Heart left ventricle (tissue), 13 donors: Measurements from ENCODE around the gene HS3ST5.

Experiments
- POLR2A ChIP-seq, 2 donors: fragments of 450-650 bp; IDR thresholded peaks; one replicate each; pipeline ENCODE4 v1.6.1; 2017; ENCODE audit warnings: antibody characterized with exemption in 2 of 2, mild to moderate bottlenecking in 2 of 2, moderate library complexity in 2 of 2
- TF ChIP-seq, protein P1 (sequence below), 12 donors: fragments of 200-600 bp; sonication (generic) in 4 of 12; IDR thresholded peaks; one replicate each; pipeline versions ENCODE4 v1.5.0 to v1.8.0; 2018 to 2022; ENCODE audit warnings: antibody characterized with exemption in 12 of 12, mild to moderate bottlenecking in 5 of 12
- donor health status: ischemic (EF 13 %, LVEDD 7.1; RV severe dilation, severe dysfunction).
- donor health status: DM: no; HTN: yes; CAD: no.
- donor health status: DM: no; HTN: no; CAD: no.
- donor health status: ischemic (EF 25% LVEDD 6.9; RV normal size, moderate dysfunction).
- donor health status: ischemic (EF 25% LVEDD 5.7; RV mildly dilated, moderate dysfunction).
- donor health status: ischemic (EF 35%, LVEDD 5.7; RV mildly dilated, moderate dysfunction).
- donor health status: nonischemic (EF 11% LVEDD 7.7; RV severe dilation, severe dysfunction).
- donor health status: DM: yes; HTN: yes; CAD: no.
- donor health status: PGD.
- donor health status: ischemic (EF 29% LVEDD 5.4; RV normal size, mild dysfunction).
- donor health status: nonischemic (EF 23%, LVEDD 6.1; RV moderate dilation, normal function).

DNA sequence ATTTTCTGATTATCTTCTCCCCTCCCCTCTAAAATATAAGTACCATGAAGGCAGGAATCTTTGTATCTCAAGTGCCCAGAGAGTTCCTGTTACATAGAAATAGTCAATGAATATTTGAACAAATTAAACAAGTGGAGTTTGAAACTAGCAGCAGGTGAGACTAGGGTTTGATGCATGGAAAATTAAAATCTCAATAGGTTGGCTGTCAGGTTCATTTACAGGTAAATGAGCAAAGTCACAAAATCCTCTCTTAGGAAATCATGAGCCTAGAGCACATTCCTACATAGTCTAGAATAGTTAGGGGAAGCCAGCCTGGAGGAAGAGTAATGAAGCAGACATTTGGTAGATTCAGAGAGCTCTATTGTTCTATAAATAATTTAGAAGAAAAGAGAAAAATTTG, 140.4 kb downstream of the HS3ST5 start:
- TF ChIP-seq, protein P1, sequence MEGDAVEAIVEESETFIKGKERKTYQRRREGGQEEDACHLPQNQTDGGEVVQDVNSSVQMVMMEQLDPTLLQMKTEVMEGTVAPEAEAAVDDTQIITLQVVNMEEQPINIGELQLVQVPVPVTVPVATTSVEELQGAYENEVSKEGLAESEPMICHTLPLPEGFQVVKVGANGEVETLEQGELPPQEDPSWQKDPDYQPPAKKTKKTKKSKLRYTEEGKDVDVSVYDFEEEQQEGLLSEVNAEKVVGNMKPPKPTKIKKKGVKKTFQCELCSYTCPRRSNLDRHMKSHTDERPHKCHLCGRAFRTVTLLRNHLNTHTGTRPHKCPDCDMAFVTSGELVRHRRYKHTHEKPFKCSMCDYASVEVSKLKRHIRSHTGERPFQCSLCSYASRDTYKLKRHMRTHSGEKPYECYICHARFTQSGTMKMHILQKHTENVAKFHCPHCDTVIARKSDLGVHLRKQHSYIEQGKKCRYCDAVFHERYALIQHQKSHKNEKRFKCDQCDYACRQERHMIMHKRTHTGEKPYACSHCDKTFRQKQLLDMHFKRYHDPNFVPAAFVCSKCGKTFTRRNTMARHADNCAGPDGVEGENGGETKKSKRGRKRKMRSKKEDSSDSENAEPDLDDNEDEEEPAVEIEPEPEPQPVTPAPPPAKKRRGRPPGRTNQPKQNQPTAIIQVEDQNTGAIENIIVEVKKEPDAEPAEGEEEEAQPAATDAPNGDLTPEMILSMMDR (IDR thresholded peaks at IDR 0.05), result no peak
- no peak for TF ChIP-seq POLR2A (IDR thresholded peaks at IDR 0.05)
